Suppressor macrophage treated with lipopolysaccharide for 4 hours (primary cell): ENCODE data around the gene NR3C2.

Source experiments
- DNase-seq: peaks from one replicate; pipeline ENCODE4 v3.0.0-alpha.2; 2020

Gene NR3C2

GRCh38 chr4:148441986-148442831 is at the start of gene NR3C2:
TSS of gene NR3C2 (minus strand) at chr4:148442414.
- DNase-seq: peak; percentile 98

GRCh38 chr4:148487181-148487580 is 45.0 kb upstream of the NR3C2 start:
- no peak for DNase-seq

- DNase-seq: no peak
Measured at GRCh38 chr4:148481636-148482035, 39.4 kb upstream of the NR3C2 start.

- no peak for DNase-seq
Measured at GRCh38 chr4:148477276-148477675, 35.1 kb upstream of the NR3C2 start.

GRCh38 chr4:148469938-148470337 is 27.7 kb upstream of the NR3C2 start:
- no peak for DNase-seq

GRCh38 chr4:148454835-148455234 is 12.6 kb upstream of the NR3C2 start:
- DNase-seq: no peak

- no peak for DNase-seq
Measured at GRCh38 chr4:148453833-148454232, 11.6 kb upstream of the NR3C2 start.

- no peak for DNase-seq
Measured at GRCh38 chr4:148452970-148453369, 10.8 kb upstream of the NR3C2 start.

GRCh38 chr4:148449921-148450320 is 7.7 kb upstream of the NR3C2 start:
- no peak for DNase-seq

- DNase-seq: no peak
Measured at GRCh38 chr4:148448141-148448540, 5.9 kb upstream of the NR3C2 start.

GRCh38 chr4:148447681-148448080 is 5.5 kb upstream of the NR3C2 start:
- peak; percentile 31 for DNase-seq

GRCh38 chr4:148445860-148446330 is 3.7 kb upstream of the NR3C2 start:
- no peak for DNase-seq

GRCh38 chr4:148445071-148445859 is 3.1 kb upstream of the NR3C2 start:
- peak; percentile 36 for DNase-seq

- DNase-seq: peak; percentile 3
Measured at GRCh38 chr4:148444296-148445070, 2.3 kb upstream of the NR3C2 start.

GRCh38 chr4:148443512-148444295 is 1.5 kb upstream of the NR3C2 start:
- peak; percentile 15 for DNase-seq

GRCh38 chr4:148442832-148443511 is 758 bp upstream of the NR3C2 start:
- DNase-seq: peak; percentile 4

- no peak for DNase-seq
Measured at GRCh38 chr4:148441624-148441985, 609 bp downstream of the NR3C2 start.

- no peak for DNase-seq
Measured at GRCh38 chr4:148438047-148438446, 4.2 kb downstream of the NR3C2 start.

GRCh38 chr4:148437439-148437838 is 4.8 kb downstream of the NR3C2 start:
- DNase-seq: no peak

GRCh38 chr4:148436512-148436911 is 5.7 kb downstream of the NR3C2 start:
- no peak for DNase-seq

GRCh38 chr4:148435654-148436406 is 6.4 kb downstream of the NR3C2 start:
- DNase-seq: no peak
